Activated gamma-delta T cell treated with Interleukin-2 at 50 U/mL for 16 hours (primary cell): ENCODE measurements around the gene CD93.

ENCODE experiments used
- DNase-seq: peaks from one replicate; pipeline ENCODE4 v3.0.0-alpha.2; 2020

Gene CD93

GRCh38 chr20:23119456-23120216 lies 33.5 kb upstream of the CD93 start:
- DNase-seq = no peak

GRCh38 chr20:23118766-23119165 lies 32.6 kb upstream of the CD93 start:
- DNase-seq = no peak

GRCh38 chr20:23118144-23118543 lies 32.0 kb upstream of the CD93 start:
- DNase-seq = no peak

GRCh38 chr20:23117738-23118137 lies 31.6 kb upstream of the CD93 start:
- no peak for DNase-seq

- DNase-seq = no peak
Observed at GRCh38 chr20:23116311-23117089, 30.4 kb upstream of the CD93 start.

GRCh38 chr20:23115822-23116221 lies 29.7 kb upstream of the CD93 start:
- no peak for DNase-seq

- DNase-seq = no peak
Observed at GRCh38 chr20:23114448-23115082, 28.4 kb upstream of the CD93 start.

- DNase-seq = no peak
Observed at GRCh38 chr20:23114018-23114417, 27.9 kb upstream of the CD93 start.

- no peak for DNase-seq
Observed at GRCh38 chr20:23112595-23112994, 26.5 kb upstream of the CD93 start.

GRCh38 chr20:23111944-23112342 lies 25.8 kb upstream of the CD93 start:
- DNase-seq = no peak

GRCh38 chr20:23111307-23111943 lies 25.3 kb upstream of the CD93 start:
- no peak for DNase-seq

- DNase-seq = no peak
Observed at GRCh38 chr20:23108871-23109270, 22.7 kb upstream of the CD93 start.

GRCh38 chr20:23107466-23107865 lies 21.3 kb upstream of the CD93 start:
- no peak for DNase-seq

- no peak for DNase-seq
Observed at GRCh38 chr20:23106271-23106851, 20.2 kb upstream of the CD93 start.

GRCh38 chr20:23105193-23105592 lies 19.1 kb upstream of the CD93 start:
- no peak for DNase-seq

GRCh38 chr20:23103284-23104018 lies 17.3 kb upstream of the CD93 start:
- no peak for DNase-seq

- DNase-seq = no peak
Observed at GRCh38 chr20:23101696-23102406, 15.7 kb upstream of the CD93 start.

- no peak for DNase-seq
Observed at GRCh38 chr20:23100720-23101107, 14.6 kb upstream of the CD93 start.

- no peak for DNase-seq
Observed at GRCh38 chr20:23099791-23100719, 13.9 kb upstream of the CD93 start.
